GM18498 (cell line): ENCODE results near the gene FMNL2.

Experiments used
- ATAC-seq: cut with Tn5 transposase; IDR thresholded peaks from one replicate; pipeline ENCODE4 v1.9.1; 2021; ENCODE audit warnings: mild to moderate bottlenecking, moderate library complexity; ENCODE audit not compliant: unreplicated experiment

FMNL2 gene

GRCh38 chr2:152678808-152679207 lies 343.8 kb downstream of the FMNL2 start:
- ATAC-seq: no peak

DNA sequence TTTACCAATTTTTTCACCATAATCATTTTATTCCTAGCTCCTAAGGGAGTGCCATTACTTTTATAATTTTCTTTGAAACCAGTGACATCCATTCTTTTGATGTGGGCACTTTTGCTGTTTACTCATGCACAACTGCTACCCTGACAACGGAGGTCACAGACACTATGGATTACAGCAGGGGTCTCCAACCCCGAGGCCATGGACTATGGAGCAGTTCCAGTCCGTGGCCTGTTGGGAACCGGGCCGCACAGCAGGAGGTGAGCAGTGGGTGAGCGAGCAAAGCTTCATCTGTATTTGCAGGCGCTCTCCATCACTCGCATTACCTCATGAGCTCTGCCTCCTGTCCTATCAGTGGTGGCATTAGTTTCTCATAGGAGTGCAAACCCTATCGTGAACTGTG lies 347.7 kb downstream of the FMNL2 start:
- ATAC-seq: no peak

DNA sequence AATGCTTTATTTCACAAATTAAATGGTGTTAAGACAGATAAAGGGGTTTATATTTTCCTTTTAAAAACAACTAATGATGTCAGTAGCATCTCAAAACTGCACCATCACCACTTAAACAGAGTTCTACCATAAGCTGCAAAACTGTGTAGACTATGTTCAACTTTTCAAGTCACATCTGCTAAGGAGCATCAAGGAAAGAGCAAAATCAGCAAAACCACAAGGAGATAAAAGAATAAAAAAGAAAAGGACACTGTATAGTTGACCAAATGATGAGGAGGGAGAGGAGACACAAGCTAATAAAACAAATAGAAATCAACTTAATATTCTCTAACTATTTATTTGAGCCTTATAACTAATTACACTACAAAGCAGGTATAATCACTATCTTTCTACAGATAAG lies 348.4 kb downstream of the FMNL2 start:
- ATAC-seq: no peak

- ATAC-seq: no peak
Measured at GRCh38 chr2:152686321-152686720, 351.3 kb downstream of the FMNL2 start.

DNA sequence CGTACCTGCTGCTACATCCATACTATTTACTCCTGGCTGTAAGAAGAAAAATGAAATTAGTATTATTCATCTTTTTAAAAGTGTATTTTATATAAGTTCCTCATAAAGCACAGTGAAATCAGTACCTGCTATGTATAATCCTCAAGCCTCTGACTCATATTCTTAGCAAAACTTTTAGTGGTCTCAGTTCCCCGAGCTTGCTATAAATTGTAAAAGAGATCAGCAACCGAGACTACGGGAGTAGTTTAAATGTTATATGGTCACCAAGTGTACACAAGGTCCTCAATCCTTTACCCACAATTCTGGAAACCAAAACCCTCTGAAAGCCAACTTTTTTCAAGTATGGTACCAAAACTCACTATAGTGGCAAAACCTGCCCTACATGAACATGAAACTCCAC lies 358.1 kb downstream of the FMNL2 start:
- peak; percentile 86 for ATAC-seq

DNA sequence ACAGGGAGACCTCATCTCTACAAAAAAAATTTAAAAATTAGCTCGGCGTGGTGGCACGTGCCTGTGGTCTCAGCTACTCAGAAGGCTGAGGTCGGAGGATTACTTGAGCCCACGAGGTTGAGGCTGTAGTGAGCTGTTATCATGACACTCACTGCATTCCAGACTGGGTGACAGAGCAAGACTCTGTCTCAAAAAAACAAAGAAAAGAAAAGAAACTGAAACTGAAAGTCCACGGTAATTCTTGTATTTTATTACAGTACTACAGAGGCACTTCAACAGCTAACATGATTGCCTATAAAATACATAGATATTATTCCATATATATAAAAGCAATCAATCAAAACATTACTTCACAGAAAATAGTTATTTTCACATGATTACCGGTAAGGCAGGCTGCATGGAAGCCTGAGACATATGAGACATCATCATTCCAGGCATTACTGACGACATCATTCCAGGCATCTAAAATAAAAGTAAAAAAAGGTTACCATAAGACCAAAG lies 359.2 kb downstream of the FMNL2 start:
- peak; percentile 53 for ATAC-seq

- ATAC-seq: no peak
Measured at GRCh38 chr2:152695763-152696162, 360.8 kb downstream of the FMNL2 start.

DNA sequence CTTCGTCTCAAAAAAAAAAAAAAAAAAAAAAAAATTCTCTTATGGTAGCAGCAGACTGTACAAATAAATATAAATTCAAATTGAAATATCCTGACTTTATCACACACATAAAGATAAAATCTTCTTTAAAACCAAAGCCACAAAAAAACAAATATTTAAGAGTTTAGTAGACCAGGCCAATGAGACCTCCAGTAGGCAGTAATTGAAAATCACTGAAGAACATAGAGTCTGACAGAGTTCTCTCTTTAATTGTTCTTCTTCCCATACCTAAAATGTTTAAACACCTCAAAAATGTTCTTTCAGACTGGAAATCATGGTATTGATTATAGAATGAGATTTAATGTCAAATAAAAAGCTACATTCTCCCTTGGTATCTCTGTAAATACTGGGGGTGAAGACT lies 361.5 kb downstream of the FMNL2 start:
- ATAC-seq: no peak
